HuH-7.5 (cell line): ENCODE measurements around the gene LYST.
"Not testable (repeated sequence)": the region's sequence is repeated elsewhere in the genome, so short reads cannot be mapped to it uniquely, and the experiment has no call there.

Experiments used
- DNase-seq: peaks from one replicate; pipeline ENCODE4 v3.0.0; 2011; ENCODE audit warnings: low spot score

The LYST gene

DNA sequence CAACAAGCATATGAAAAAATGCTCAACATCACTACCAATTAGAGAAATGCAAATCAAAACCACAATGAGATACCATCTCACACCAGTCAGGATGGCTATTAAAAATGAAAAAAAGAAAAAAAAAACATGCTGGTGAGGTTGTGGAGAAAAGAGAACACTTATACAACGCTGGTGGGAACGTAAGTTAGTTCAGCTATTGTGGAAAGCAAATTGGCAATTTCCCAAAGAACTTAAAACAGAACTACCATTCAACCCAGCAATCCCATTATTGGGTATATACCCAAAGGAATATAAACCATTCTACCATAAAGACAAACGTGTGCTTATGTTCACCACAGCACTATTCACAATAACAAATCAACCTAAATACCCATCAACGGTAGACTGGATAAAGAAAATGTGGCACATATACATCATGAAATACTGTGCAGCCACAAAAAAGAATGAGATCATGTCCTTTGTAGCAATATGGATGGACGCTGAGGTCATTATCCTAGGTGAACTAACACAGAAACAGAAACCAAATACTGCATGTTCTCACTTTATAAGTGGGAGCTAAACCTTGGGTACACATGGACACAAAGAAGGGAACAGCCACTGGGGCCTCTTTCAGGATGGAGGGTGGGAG is 49.5 kb downstream of the LYST start:
- DNase-seq = no peak

DNA sequence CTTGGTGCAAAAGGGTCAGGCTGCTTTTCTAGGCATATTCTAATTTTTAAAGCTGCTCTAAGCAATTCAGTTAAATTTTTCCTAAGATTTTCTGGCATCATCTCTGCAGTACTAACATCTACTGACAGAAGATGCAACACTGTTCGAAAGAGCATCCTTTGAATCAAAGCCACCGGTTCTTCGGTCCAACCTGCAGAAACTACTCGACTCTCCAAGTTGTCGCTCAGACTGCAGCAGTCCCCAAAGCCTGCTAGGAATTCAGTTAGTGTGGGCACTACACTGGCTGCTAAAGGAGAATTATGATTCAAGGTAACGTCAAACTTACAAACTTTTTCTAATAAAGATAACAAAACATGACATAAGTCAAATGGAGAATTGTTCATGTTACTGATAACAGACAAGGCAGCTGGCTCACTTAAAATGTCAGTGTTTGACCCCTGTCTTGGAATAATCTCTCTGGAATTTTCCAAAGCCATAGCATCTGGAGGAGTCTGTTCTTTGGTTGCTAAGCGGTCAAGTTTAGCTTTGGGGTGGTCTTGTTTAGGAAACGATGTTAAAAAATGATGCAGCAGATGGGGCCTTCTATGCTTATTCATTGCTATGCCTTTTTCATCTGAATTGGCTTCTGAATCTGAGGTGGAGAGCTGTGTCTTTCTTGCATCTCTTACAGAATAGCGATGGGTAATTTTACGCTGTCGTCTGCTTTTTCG is 56.9 kb downstream of the LYST start:
- no peak for DNase-seq

DNA sequence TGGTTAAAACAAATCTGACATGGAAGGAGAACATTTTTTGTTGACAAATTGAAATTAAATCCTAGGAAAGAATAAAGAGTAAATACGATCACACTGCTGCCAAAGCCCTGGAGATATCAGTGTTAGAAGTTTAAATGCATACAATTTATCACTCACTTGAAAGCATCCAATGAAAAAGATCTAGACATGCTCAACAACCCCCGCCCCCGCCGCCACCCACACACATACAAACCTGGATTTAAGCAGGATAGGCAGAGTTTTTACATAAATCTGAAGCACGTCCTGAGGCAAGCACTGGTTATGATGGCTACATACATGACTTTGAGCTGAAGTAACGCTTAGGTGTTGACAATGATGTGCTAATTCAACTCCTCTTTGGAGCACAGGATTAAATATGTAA is 58.5 kb downstream of the LYST start:
- no peak for DNase-seq

DNA sequence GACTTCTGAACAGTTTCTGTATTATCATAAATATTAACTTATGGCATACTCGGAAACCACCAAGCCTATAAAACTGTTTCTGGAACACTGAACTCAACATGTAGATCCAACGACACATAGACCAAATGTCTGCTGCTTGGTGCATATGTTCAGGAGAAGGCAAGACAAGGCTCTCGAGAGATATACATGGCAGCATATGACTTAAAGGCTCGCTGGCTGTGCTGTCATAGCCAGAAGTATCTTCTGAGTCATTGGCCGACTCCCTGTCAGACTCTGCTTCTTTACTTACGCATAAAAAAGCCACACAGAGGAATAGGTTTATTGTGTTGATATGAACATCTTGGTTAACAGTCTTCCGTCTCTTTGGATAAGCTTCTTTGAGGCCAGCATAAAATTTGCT is 60.6 kb downstream of the LYST start:
- no peak for DNase-seq

DNA sequence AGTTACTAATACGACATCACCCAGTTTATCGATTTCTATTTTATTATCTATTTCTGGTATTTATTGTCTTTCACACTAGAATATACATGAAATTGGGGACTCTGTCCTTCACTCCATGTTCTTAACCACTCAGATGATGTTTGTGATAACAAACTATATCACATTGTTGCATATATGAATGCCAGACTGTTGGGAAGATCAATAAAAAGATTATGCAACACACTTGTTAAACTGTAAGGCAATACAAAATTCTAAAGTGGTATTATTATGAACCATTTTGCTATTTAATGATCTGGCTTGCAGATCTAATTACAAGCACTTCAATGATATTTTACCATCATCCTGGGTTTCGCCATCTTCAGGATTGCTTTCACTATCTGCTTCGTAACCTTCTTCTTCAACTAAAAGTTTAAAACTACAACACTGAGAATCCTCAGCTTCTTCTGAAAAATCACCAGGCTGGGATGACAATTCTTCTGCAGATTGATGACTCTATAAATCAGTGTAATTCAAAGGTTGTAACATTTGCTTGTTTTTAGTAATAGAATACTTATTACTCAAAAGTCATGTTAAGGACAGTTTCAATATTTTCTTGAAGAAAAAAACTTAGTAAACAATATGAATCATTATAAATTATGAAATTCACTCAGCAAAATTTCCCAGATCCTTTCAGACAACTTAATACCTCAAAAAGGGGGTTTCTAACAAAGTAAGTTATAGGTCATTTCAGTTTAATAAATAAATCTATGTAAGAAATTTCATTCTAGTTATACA is 63.9 kb downstream of the LYST start:
- DNase-seq = no peak

DNA sequence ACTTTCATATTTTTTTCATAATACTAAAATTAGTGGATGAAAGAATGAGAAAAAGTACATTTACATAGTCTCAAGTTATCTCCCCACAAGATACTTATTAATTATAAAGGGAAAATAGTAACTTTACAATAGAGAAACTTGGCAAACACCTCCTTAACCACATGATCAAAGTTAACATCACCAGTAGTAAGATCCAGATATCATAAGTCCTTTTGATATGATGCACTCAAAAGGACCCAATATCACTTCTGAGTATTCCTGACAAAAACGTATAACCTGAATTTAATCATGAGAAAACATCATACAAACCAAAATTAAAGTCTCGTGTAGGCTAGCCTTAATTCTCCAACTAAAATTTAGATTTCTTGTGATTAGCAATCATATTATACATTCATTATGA is 67.4 kb downstream of the LYST start:
- DNase-seq = no peak

DNA sequence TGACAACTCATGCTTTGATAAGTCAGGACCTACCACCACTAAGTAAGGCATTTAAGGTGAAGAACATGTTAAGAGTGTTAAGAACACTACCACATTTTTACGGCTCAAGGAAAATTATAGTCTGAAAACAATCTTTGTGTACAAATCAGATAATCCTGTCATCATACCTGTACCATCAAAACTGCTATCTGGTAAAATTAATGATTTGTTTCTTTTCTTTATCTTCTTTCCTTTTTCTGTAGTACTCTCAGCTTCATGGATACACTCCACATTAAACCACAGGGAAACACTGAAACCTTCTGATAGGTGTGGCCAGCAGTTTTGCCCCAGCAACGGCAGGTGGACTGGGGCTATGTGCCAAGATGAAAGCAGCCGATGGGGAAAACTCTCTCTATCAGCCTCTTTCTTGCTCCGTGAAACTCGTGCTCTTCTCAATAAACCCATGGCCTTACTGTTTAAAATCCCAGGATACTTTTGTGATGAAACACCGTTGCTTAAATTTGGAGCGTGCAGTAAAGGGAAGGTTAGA is 75.1 kb downstream of the LYST start:
- DNase-seq = no peak

DNA sequence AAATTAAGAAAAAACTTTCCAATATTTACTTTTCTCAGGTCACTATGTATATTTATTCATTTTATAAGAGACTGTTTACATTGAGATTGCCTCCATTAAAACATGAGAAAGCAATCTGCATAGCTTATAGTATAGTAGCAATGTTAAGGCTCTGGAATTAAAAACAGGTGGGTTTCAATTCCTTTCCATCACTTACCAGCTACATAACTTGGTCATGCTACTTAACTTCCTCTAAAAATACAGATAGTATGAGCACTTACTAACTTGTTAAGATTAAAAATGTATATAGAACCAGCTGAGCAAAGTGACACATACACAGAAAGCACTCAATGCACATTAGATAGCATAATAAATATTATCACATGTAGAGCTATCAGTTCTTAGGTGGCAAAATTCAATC is 76.6 kb downstream of the LYST start:
- no peak for DNase-seq

DNA sequence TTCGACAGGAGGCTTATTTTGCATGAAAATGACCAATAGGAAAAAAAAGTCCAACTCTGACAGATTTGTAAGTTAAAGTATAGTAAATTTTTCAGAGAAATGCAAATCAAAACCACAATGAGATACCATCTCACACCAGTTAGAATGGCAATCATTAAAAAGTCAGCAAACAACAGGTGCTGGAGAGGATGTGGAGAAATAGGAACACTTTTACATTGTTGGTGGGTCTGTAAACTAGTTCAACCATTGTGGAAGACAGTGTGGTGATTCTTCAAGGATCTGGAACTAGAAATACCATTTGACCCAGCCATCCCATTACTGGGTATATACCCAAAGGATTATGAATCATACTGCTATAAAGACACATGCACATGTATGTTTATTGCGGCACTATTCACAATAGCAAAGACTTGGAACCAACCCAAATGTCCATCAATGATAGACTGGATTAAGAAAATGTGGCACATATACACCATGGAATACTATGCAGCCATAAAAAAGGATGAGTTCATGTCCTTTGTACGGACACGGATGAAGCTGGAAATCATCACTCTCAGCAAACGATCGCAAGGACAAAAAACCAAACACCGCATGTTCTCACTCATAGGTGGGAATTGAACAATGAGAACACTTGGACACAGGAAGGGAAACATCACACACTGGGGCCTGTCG is 80.3 kb downstream of the LYST start:
- not testable (repeated sequence) for DNase-seq

DNA sequence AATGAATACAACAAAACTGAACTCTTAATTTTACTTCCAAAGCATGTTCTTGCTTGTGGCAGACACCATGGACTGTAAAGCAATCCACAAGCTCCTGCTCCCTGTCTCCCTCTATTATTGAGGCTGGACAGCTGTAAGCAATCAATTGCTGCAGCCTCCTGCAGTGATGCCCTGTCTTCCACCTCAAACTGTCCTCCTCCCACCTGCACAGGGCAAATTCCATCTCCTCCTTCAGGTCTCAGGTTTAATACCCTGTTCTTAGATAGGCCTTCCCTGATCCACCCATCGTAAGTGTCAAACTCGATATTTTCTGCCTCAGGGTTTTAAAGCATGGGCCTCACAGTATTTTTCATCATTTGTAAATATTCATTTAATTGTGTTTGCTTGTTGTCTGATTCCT is 81.8 kb downstream of the LYST start:
- no peak for DNase-seq

DNA sequence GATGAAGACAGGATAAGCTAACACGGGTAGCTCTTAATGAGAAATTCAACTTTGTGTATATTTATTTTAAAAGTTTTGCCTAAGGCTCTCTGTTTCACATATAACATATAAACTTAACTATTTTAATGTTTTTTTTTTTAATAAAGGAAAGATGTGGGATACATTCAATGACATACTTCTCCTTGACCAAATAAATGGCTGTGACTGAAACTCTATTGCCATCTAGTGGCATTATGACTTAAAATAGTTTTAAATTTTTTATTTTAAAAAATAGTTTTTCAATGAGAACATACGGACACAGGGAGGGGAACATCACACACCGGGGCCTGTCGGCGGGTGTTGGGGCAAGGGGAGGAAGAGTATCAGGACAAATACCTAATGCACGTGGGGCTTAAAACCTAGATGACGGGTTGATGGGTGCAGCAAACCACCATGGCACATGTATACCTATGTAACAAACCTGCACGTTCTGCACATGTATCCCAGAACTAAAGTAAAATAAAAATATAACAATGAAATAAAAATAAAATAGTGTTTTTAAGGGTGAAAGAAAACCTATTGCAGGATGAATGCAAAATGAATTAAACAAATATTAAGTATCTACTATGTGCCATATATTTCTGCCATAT is 83.4 kb downstream of the LYST start:
- DNase-seq = no peak

DNA sequence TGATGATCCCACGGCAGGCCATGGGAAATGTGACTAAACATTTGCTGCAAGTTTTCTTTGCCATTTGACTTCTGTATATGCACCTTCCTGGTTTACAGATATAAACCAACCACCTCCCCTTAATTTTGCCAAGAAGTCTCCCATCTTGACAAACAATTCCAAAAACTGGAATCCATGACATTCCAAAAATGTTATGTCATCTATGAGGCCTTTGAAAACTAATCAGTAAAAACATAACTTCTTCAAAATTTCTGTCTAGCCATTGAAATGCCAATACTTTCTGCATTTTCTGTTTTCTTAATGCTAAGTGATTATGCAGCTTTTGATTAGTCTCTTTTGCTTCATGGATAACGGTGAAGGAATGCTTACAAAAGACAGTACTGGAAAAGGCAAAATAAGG is 84.1 kb downstream of the LYST start:
- no peak for DNase-seq

DNA sequence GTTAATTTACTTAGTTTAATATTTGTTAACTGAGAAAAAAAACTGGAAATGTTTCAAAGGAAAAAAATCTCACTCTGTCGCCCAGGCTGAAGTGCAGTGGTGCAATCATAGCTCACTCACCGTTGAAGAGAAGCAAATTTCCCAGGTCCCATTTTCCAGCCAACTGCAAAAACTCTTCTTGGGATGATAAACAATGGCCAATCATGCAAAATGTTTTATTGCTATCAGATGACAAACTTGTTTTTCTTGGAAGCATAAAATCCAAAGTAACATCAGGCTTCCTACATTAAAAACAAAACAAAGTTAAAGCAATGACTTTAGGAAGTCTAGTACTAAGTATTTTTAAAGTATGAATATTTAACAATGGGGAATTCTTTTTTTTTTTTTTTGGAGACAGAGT is 84.9 kb downstream of the LYST start:
- DNase-seq = no peak

DNA sequence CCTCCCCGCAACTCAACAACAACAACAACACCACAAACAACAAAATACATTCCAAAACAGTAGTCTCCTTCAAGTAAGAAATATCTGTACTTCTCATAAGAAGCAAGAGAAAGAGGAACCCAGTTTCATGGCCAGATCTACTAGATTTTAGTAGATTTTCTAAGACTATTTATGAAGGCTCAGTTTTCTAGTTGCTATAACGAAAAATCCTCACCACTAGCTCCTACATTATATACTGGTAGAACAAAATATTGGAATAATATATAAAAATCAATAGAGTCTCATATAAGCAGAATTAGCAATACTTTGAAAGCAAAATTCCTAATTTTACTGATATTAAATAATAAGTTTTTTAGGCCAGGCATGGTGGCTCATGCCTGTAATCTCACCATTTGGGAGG is 86.9 kb downstream of the LYST start:
- no peak for DNase-seq

DNA sequence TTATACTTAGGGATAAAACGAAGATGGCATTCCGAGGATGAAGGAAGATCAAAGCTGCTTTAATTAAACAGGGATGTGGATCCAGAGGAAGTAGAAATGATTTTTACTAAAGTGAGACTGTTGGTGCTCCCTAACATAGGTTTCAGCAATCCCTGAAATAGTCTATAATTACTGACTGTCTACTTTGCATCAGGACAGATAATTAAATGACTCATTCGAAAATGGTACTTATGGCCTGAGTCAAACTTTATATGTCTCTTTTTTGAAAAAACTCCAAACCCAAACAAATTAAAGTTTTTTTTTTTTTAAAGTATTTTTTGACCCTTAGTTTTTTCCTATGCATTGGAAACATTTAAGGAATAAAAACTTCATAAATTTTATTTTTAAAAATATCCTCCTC is 90.3 kb downstream of the LYST start:
- DNase-seq = no peak

DNA sequence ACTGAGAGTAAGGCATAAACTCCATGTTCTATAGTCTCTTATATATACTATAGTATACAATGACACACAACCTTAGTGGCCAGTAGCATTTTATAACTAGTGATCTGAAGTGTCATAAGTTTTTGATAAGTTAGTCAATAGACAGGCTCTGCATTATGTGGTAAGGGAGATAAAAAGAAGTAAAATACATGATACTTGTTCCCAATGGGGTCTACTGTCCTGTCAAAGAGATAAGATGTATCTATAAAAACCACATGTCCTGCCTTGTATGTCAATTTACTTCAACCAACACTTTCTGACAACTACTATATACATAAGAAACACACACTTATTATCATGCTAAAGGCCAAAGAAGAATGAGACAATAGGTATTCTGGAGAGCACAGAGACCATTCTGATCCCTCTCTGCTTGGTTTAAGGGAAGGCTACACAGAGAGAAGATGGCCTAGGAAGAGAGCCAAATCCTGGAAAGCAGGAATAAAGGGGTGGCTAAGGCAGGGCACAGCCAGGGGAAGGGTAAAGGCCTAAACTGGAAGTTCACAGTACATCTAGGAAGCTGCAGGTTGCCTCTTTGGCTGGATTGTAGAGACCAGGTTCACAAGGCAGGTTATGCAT is 91.4 kb downstream of the LYST start:
- DNase-seq = no peak

DNA sequence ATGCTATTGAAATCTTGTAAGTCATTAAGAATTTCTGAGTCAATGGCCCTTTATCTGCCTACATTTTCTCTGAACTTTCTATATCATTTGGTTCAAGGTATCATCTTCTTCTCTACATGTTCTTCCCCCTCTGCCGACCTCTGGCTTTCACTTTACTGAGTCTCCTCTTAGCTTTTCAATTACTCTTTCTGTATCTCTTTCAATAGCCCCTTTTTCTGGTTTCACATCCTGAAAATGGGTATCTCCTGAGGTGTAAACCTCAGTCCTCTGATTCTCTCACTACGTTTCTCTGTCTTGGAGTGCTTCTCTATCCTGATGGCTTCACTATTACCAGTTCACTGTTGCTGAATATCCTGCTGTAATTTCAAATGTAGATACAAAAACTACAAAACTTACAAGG is 98.9 kb downstream of the LYST start:
- DNase-seq = no peak

DNA sequence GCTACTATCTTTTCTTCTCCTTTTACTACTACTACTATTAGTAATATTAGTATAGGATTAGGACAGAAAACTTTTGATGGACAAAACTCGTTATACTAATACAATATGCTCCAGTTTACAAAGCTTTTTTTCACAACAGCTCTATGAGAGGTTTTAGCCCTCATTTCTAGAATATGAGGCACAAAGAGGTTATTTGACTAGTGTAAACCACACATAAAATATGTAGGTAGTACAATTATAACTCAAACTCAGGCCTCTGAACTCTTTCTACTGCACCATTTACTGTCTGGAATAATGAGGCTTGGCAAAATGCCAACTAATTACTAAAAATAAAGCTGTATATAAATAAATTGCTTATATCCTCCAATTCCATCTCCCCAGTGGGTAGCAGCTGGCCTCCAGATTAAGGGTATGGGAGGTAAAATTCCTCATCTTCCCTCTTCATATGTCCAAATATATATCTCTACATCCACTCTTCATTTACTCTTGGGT is 99.9 kb downstream of the LYST start:
- no peak for DNase-seq

DNA sequence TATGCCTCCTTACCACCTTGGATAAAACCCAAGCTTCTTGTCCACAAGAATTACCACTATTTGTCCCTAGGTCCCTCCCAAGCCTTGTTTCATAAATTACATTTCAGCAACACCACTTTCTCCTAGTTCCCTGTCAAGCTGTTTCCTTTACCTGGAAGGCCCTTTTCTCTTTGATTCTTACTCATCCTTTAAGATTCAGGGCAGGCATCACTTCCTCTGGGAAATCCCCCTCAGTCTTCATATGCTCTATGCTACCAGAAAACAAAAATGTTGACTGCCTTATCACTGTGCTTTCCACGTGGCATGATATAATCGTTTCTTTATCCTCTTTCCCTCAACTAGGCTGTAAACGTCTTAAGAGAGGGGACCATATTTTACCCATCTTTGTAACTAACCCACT is 102.7 kb downstream of the LYST start:
- no peak for DNase-seq

DNA sequence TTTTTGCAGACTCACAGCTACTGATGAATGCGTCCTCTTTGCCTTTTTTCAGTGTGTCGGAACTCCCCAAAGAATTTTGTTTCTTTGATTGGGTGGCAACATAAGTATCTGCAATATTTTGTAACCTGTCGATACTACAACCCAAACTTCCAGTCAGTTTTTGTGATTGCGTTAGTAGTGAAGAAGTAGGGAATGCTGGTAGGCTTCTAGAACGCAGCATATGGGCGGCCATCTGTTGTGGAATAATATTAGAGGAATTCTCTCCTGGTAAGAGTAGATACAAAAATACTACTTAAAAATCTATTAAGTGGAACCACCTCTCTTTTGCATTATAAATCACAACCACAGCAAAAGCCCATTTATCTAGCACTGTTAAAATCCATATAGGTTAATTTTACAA is 107.4 kb downstream of the LYST start:
- DNase-seq = no peak

DNA sequence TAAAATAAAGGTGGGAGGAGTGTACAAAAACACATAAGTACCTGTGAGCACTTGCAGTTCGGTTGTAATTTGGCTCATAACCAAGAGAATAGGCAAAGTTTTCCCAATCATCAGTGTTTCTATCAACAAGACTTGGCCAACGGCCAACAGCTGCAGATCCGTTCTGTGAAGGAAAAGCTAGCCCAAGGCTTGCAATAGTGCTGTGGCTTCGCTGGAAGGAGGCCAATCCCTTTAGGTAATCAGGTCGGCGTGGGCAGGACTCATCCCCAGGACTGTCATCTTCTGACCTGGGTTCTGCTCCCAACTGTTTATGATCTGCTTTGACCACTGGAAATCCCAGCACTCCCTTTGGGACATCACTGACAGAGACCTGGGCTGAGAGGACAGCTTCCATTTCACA is 107.8 kb downstream of the LYST start:
- DNase-seq = no peak
